Measurements from ENCODE around the gene NUP107.

- no peak for TF ChIP-seq CTCF (IDR thresholded peaks at IDR 0.05)
- TF ChIP-seq POLR2A (IDR thresholded peaks at IDR 0.05) = no peak
These were observed 106.7 kb downstream of the NUP107 start for GRCh38 chr12:68793436-68793835.

All from right lobe of liver (tissue), 4 donors.